ENCODE results near the gene RPIA. TPM values are rescaled to one million over a fixed set of nuclear protein-coding genes. Genes with fewer than 3 reads are reported as not detected.
A peak's percentile ranks its signal among the peaks of the same experiment; 100 is the strongest.
"Not testable (repeated sequence)": the region's sequence is repeated elsewhere in the genome, so short reads cannot be mapped to it uniquely, and the experiment has no call there.

The RPIA gene
- polyA plus RNA-seq (2011; rRNA removed) = 9.4 and 10.9 TPM in 2 replicates
- 6.3 and 6.4 TPM in 2 replicates for polyA minus RNA-seq (2011; rRNA and poly(A)+ RNA removed)

- peak; percentile 65 for TF ChIP-seq CTCF (IDR thresholded peaks at IDR 0.05; ENCODE audit: low read depth, low read length)
- peak within 1 kb of the TSS; percentile 97 for H3K4me3 ChIP-seq (ENCODE audit: low read depth, low read length)
- peak within 1 kb of the TSS; percentile 80 for H3K27ac ChIP-seq (ENCODE audit: low read depth, low read length)
- no peaks in the 10 kb centered on the region for H3K27me3 ChIP-seq (ENCODE audit: control insufficient read depth, insufficient read depth, low read length)
- DNase-seq (ENCODE audit: low read depth, low spot score) = peak; percentile 96
- peaks cover 3% of the 10 kb centered on the region; the same call in 1 of the 2 replicates for H3K9me3 ChIP-seq (ENCODE audit: control insufficient read depth, insufficient read depth, low read length)
- ChIA-PET POLR2A (interaction anchor here (0.7 kb wide), 1 partner anchor 91 kb away, joined by 3 read pairs; no protein-coding TSS in a partner anchor), CTCF (interaction anchor here (0.6 to 4.2 kb wide), 11 partner anchors 10 to 637 kb away, joined by 3 to 33 read pairs (median 4); no protein-coding TSS in a partner anchor)
Measured at GRCh38 chr2:88691339-88692183, at the start of gene RPIA. RPIA (plus strand) TSS chr2:88691673; CDS start chr2:88691699, 26 bp downstream.

GRCh38 chr2:88642278-88642677 lies 49.2 kb upstream of the RPIA start:
- no peak for DNase-seq (ENCODE audit: low read depth, low spot score)
- H3K27ac ChIP-seq (ENCODE audit: low read depth, low read length) = no peak overlapping the region
- peaks cover 7% of the 10 kb centered on the region for H3K27me3 ChIP-seq (ENCODE audit: control insufficient read depth, insufficient read depth, low read length)
- CTCF ChIA-PET = no interaction called here
- H3K4me3 ChIP-seq (ENCODE audit: low read depth, low read length) = no peak overlapping the region
- POLR2A ChIA-PET = no interaction called here
- H3K9me3 ChIP-seq (ENCODE audit: control insufficient read depth, insufficient read depth, low read length) = peaks cover 3% of the 10 kb centered on the region; the same call in 1 of the 2 replicates
- no peak for TF ChIP-seq CTCF (IDR thresholded peaks at IDR 0.05; ENCODE audit: low read depth, low read length)

- POLR2A ChIA-PET; H3K4me3 ChIP-seq (ENCODE audit: low read depth, low read length); H3K27me3 ChIP-seq (ENCODE audit: control insufficient read depth, insufficient read depth, low read length); DNase-seq (ENCODE audit: low read depth, low spot score); H3K27ac ChIP-seq (ENCODE audit: low read depth, low read length); H3K9me3 ChIP-seq (ENCODE audit: control insufficient read depth, insufficient read depth, low read length): not testable (repeated sequence)
- CTCF ChIA-PET = interaction anchor here (0.8 to 2.0 kb wide), 4 partner anchors 24 to 55 kb away, joined by 3 to 6 read pairs (median 4); no protein-coding TSS in a partner anchor
Measured at GRCh38 chr2:88645291-88645882, 46.1 kb upstream of the RPIA start.

GRCh38 chr2:88651646-88652045 lies 39.8 kb upstream of the RPIA start:
- ChIA-PET CTCF (no interaction called here), POLR2A (no interaction called here)
- no peak for DNase-seq (ENCODE audit: low read depth, low spot score)
- no peaks in the 10 kb centered on the region for H3K9me3 ChIP-seq (ENCODE audit: control insufficient read depth, insufficient read depth, low read length)
- no peak for TF ChIP-seq CTCF (IDR thresholded peaks at IDR 0.05; ENCODE audit: low read depth, low read length)
- H3K27ac ChIP-seq (ENCODE audit: low read depth, low read length) = no peak overlapping the region
- peaks cover 2% of the 10 kb centered on the region for H3K27me3 ChIP-seq (ENCODE audit: control insufficient read depth, insufficient read depth, low read length)
- H3K4me3 ChIP-seq (ENCODE audit: low read depth, low read length) = no peak overlapping the region

- Histone ChIP-seq H3K4me3 (ENCODE audit: low read depth, low read length) (no peak overlapping the region), H3K9me3 (ENCODE audit: control insufficient read depth, insufficient read depth, low read length) (no peaks in the 10 kb centered on the region), H3K27ac (ENCODE audit: low read depth, low read length) (peak overlapping the region; percentile 21), H3K27me3 (ENCODE audit: control insufficient read depth, insufficient read depth, low read length) (peaks cover 2% of the 10 kb centered on the region)
- TF ChIP-seq CTCF (IDR thresholded peaks at IDR 0.05; ENCODE audit: low read depth, low read length) = no peak
- POLR2A ChIA-PET = interaction anchor here (1.1 kb wide), 1 partner anchor 27 kb away, joined by 4 read pairs; no protein-coding TSS in a partner anchor
- CTCF ChIA-PET = interaction anchor here (1.7 to 6.7 kb wide), 2 partner anchors 16 to 85 kb away, joined by 5 to 89 read pairs; no protein-coding TSS in a partner anchor
- peak; percentile 24 for DNase-seq (ENCODE audit: low read depth, low spot score)
Measured at GRCh38 chr2:88654714-88655113, 36.8 kb upstream of the RPIA start.

Data from AG04450 (cell line).